Activated CD4-positive, CD25-positive, alpha-beta regulatory T cell (primary cell): ENCODE results near the gene TMEM234.

Experiments
- DNase-seq, 4 experiments: peaks; one replicate each; lab custom pipeline; 2025; lab: John Stamatoyannopoulos, UW

Gene TMEM234

DNA sequence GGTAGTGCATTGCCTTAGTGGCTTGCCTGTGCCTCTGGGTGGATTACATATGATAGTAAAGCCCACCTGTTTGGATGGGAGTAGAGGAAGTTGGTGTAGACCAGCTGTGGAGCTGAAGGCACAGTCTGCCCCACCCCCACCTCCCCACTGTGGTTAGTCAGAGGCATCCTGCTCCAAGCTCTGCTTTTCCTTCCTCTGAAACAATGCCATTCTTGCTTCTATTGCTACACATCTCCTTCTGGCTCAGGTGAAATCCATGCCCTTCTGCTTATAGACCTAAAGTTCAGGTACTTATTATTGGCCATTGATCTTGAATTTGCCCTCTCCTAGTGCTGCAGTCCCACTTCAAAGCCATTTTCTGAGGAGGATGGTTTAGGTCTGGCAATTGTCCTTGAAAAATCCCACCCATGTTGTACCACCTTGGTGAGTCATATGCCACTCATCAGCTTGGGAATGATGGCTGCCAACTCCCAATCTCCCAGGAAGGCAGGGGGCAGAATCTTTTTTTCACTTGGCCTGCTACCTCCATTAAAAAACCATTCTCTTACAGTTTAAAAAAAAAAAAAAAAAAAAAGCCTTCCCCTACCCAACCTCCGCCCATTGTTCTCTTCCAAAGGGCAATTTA lies 49.4 kb downstream of the TMEM234 start:
- no peak for DNase-seq

DNA sequence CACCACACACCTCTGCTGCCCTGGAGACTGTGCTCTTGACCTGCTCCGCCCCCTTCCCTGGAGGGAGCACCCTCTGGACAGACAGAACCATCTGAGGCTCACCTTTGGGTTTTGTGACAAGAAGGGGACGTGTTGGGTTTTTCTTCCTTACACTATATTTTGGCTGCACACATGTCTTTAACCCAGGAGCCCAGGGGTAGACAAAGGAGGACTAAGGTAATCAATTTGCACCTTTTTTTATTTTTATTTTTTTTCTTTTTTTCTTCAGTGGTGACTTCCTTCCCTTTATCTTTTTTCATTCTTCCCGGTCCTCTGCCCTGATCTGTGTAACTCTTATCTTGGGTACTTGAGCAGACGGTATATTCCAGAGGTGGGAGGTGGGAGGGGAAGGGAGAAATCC lies 51.2 kb downstream of the TMEM234 start:
- no peak for DNase-seq
